Lower lobe of right lung (tissue), 2 donors: Measurements from ENCODE around the gene RHO. TPM values are rescaled to one million over a fixed set of nuclear protein-coding genes. Genes with fewer than 3 reads are reported as not detected.

Experiments
- ATAC-seq, 2 donors: fragments of 200-7000 bp; cut with Tn5 transposase; one replicate each; pipeline ENCODE4 v1.9.1; 2020 to 2022; ENCODE audit warnings: mild to moderate bottlenecking in 2 of 2, moderate library complexity in 2 of 2
- DNase-seq: peaks from one replicate; pipeline ENCODE4 v3.0.0-alpha.2; 2020
- H3K27ac ChIP-seq: fragments of 200-600 bp; one replicate; pipeline ENCODE4 v1.8.0; 2022
- H3K27me3 ChIP-seq: fragments of 200-600 bp; one replicate; pipeline ENCODE4 v1.8.0; 2022; ENCODE audit warnings: low read depth
- H3K36me3 ChIP-seq: fragments of 200-600 bp; one replicate; pipeline ENCODE4 v1.8.0; 2022; ENCODE audit warnings: mild to moderate bottlenecking
- H3K4me1 ChIP-seq: fragments of 200-600 bp; one replicate; pipeline ENCODE4 v1.8.0; 2022
- H3K4me3 ChIP-seq: fragments of 200-600 bp; one replicate; pipeline ENCODE4 v1.8.0; 2022; ENCODE audit warnings: mild to moderate bottlenecking
- H3K9me3 ChIP-seq: fragments of 200-600 bp; one replicate; pipeline ENCODE4 v1.8.0; 2022
- CTCF ChIP-seq: fragments of 200-600 bp; IDR thresholded peaks from one replicate; pipeline ENCODE4 v1.8.0; 2022; ENCODE audit warnings: antibody characterized with exemption, mild to moderate bottlenecking
- intact Hi-C: fragments of 100-400 bp; cut with DNase I; formaldehyde crosslinking; loops from one replicate; pipeline ENCODE4 v1.11.0; 2022
- total RNA-seq: library from RNA; stranded (reverse); fragmentation: NEBNext Ultra II Directional; extraction: Animal tissue kit (Norgen Biotek cat#: 25700); gene quantifications from one replicate; pipeline ENCODE4 v1.2.1, GENCODE V29; 2021
- donor health status: DM: no; HTN: yes; CAD: no; lungs with severe emphysema.

The RHO gene
- total RNA-seq, 1 donor from 2014 or later, result not detected

DNA sequence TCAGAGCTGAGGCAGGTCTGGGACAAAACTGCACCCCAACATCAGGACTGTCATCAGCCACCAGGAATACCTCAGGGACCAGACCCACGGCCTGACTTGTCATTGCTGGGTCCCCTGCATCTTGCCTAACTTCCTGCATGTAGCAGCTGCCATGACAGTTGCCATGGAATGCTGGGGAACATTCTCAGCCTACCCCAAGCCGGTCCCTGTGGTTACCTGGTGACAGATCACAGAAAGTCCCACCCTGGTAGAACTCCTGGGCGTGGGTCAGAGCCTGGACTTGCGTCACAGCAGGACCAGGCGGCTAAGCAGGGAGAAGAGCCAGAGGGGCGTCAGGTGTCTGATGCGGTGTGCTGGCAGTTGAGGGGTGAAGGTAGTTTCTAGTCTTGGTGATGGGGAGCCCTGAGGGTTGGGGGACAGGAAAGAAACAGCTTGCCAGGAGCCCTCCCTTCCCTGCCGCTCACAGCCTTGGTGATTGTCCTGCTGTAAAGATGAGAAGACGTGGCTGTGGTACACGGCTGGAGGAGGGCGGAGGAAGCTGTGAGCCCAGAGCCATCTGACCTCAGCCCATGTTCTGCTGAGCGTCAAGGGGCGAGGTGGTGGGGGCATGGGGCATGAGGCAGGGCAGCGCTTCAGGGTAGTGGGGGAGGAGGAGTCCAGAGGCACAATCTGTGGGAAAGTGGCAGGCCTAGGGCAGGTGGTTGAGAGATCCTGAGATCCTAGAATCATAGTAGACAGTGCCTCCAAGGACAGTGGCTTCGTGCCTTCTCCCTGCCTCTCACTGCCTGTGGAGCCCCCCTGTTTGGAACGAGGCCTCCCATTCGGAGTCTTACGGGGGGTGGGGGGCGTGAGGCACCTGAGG is 19.9 kb downstream of the RHO start:
- no peaks in the 10 kb centered on the region for H3K27me3 ChIP-seq
- peaks cover under 1% of the 10 kb centered on the region for H3K4me1 ChIP-seq
- ATAC-seq (no peak), DNase-seq (no peak)
- TF ChIP-seq CTCF, result no peak
- H3K9me3 ChIP-seq, result no peaks in the 10 kb centered on the region
- intact Hi-C loops, result no loop called here
- no peak overlapping the region for H3K4me3 ChIP-seq
- H3K36me3 ChIP-seq, result no peaks in the 10 kb centered on the region
- no peak overlapping the region for H3K27ac ChIP-seq

GRCh38 chr3:129549006-129549800 is 20.8 kb downstream of the RHO start:
- DNase-seq, result no peak

DNA sequence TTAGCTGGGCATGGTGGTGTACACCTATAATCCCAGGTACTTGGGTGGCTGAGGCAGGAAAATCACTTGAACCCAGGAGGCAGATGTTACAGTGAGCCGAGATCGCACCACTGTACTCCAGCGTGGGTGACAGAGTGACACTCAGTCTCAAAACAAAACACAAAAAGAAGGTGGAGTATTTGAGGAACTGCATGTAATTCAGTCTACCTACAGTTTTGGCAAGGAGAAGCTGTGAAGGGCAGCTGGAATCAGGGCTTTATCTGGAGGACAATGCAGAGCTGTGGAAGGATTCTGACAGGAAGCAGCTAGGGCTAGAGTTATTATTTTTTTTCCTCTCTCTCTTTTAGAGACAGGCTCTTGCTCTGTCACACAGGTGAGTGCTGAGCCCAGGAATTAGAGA is 21.4 kb downstream of the RHO start:
- peaks cover 16% of the 10 kb centered on the region for H3K4me1 ChIP-seq
- H3K9me3 ChIP-seq, result no peaks in the 10 kb centered on the region
- DNase-seq (no peak), ATAC-seq (no peak)
- no peak overlapping the region for H3K4me3 ChIP-seq
- H3K27ac ChIP-seq, result no peak overlapping the region
- no peak for TF ChIP-seq CTCF
- H3K36me3 ChIP-seq, result no peaks in the 10 kb centered on the region
- intact Hi-C loops, result no loop called here
- H3K27me3 ChIP-seq, result no peaks in the 10 kb centered on the region

More at GRCh38 chr3:129549006-129549800, 20.8 kb downstream of the RHO start:
- TF ChIP-seq CTCF, result no peak
- H3K4me3 ChIP-seq, result no peak overlapping the region
- H3K4me1 ChIP-seq, result peaks cover 10% of the 10 kb centered on the region
- H3K27ac ChIP-seq, result no peak overlapping the region
- ATAC-seq, result no peak
- intact Hi-C loops, result no loop called here
- H3K27me3 ChIP-seq, result no peaks in the 10 kb centered on the region
- H3K36me3 ChIP-seq, result no peaks in the 10 kb centered on the region
- H3K9me3 ChIP-seq, result no peaks in the 10 kb centered on the region

- intact Hi-C loops, result no loop called here
Observed at GRCh38 chr3:129552287-129553050, 24.0 kb downstream of the RHO start.

More at GRCh38 chr3:129552287-129553050, 24.0 kb downstream of the RHO start:
- ATAC-seq (no peak), DNase-seq (no peak)
- no peaks in the 10 kb centered on the region for H3K27me3 ChIP-seq
- no peak overlapping the region for H3K4me3 ChIP-seq
- peaks cover 25% of the 10 kb centered on the region for H3K36me3 ChIP-seq
- no peak overlapping the region for H3K27ac ChIP-seq
- no peaks in the 10 kb centered on the region for H3K9me3 ChIP-seq
- TF ChIP-seq CTCF, result no peak
- peaks cover 32% of the 10 kb centered on the region for H3K4me1 ChIP-seq
